ENCODE measurements around the gene CRHR1.

Gene CRHR1

DNA sequence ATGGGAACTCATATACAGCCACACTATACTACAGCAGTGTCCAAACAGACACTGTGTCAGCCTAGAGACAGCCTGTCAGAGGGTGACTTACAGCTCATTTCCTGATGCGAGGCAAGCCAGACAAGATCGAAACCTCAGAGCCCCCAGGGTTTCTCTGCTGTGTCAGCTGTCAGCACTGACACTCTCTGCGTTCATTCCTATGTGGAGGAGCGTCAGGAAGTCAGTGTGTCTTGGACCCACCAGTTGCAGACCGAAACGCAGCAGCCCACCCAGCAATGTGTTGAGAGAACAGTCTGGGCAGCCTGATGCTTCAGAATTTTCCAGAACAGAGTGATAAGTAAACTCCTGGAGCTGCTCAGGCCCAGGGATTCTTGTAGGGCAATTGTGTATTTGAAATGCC, 89.6 kb downstream of the CRHR1 start:
- no peak overlapping the region for H3K27ac ChIP-seq
- TF ChIP-seq, protein P1, sequence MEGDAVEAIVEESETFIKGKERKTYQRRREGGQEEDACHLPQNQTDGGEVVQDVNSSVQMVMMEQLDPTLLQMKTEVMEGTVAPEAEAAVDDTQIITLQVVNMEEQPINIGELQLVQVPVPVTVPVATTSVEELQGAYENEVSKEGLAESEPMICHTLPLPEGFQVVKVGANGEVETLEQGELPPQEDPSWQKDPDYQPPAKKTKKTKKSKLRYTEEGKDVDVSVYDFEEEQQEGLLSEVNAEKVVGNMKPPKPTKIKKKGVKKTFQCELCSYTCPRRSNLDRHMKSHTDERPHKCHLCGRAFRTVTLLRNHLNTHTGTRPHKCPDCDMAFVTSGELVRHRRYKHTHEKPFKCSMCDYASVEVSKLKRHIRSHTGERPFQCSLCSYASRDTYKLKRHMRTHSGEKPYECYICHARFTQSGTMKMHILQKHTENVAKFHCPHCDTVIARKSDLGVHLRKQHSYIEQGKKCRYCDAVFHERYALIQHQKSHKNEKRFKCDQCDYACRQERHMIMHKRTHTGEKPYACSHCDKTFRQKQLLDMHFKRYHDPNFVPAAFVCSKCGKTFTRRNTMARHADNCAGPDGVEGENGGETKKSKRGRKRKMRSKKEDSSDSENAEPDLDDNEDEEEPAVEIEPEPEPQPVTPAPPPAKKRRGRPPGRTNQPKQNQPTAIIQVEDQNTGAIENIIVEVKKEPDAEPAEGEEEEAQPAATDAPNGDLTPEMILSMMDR (conservative IDR thresholded peaks at IDR 0.05): no peak
- no peak for TF ChIP-seq ZFX (IDR thresholded peaks at IDR 0.05)

DNA sequence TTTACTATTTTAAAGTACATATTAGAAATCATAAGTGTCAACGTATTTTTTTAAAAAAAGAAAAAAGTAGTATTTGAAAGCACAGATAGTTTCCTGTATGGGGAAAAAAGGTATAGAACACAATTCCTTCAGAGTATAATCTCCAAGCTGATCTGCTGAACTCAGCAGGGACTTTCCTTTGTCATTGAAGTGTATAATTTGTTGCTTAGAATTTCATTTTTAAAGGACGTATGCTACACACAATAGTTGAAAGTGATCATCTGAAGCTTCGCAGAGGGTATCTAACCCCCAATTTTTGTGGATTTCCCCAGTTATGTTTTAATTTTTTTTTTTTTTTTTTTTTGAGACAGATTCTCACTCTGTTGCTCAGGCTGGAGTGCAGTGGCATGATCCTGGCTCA, 90.0 kb downstream of the CRHR1 start:
- TF ChIP-seq, protein P1 (conservative IDR thresholded peaks at IDR 0.05): no peak
- TF ChIP-seq ZFX (IDR thresholded peaks at IDR 0.05): no peak
- H3K27ac ChIP-seq: no peak overlapping the region

DNA sequence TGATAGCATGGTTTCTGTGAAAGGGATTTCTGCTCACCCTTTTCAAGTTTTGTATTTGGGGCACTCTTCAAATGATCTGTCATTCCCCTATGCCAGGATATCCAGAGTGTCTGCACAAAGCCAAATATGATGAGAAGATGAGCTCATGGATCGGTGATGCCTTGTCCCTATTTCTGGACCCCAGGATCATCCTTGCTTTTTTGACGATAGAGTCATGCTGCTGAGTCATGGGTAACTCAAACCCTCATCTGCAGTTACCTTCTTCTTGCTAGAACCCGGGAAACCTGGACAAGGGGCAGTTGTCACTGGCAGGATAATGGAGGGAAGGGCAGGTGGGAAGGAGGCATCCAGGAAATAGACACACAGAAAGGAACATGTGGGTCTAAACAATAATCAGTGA, 92.4 kb downstream of the CRHR1 start:
- no peak for TF ChIP-seq ZFX (IDR thresholded peaks at IDR 0.05)
- TF ChIP-seq, protein P1 (conservative IDR thresholded peaks at IDR 0.05): no peak
- no peak overlapping the region for H3K27ac ChIP-seq

DNA sequence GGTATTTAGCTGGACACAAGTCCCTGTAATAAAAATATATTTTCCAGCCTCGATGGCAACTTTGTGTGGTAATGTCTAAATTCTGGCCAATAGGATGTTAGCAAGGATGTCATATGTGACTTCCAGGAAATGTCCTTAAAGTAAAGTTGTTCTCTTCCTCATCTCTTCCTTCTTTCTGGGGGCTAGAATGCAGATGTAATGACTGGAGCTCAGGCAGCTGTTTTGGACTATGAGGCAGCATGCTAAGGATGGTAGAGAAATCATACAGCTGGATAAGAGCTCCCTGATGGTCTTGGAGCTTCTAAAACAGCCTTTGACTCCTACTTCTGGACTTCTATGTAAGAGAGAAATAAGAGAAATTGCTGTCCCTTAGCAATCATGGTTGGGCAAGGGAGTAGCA, 93.3 kb downstream of the CRHR1 start:
- no peak overlapping the region for H3K27ac ChIP-seq
- TF ChIP-seq ZFX (IDR thresholded peaks at IDR 0.05): no peak
- TF ChIP-seq, protein P1 (conservative IDR thresholded peaks at IDR 0.05): no peak

DNA sequence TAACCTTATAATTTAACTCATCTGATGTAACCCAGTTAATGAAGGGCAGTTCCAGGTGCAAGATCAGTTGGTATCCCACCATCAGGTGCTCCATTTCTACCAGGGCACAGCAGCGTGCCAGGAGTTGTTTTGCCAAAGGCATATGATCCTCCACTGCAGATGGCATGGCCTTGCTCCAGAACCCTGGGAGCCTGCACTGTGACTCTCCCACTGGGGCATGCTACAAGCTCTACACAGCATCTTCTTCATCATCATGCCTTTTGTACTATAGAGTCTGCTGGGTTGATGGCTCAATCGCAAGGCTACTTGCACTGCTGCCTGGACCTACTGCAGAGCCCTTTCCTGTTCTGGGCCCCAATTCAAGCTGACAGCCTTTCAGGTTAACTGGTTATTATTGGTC, 98.9 kb downstream of the CRHR1 start:
- TF ChIP-seq, protein P1 (conservative IDR thresholded peaks at IDR 0.05): no peak
- TF ChIP-seq ZFX (IDR thresholded peaks at IDR 0.05): no peak

More for the DNA sequence above, 98.9 kb downstream of the CRHR1 start:
- no peak overlapping the region for H3K27ac ChIP-seq

Measured in C4-2B (cell line).